T-cell (primary cell): Measurements from ENCODE around the gene PAMR1. TPM values are rescaled to one million over a fixed set of nuclear protein-coding genes. Genes with fewer than 3 reads are reported as not detected.
"Not testable (repeated sequence)": the region's sequence is repeated elsewhere in the genome, so short reads cannot be mapped to it uniquely, and the experiment has no call there.

Experiments
- ATAC-seq, 4 experiments: fragments of 200-7000 bp in 3 of 4; fragments of 150-1000 bp in 1 of 4; cut with Tn5 transposase; replicated peaks in 1 of 4; 1 replicate in 3 of 4; 2 replicates in 1 of 4; pipeline ENCODE4 v1.10.0; 2021; ENCODE audit warnings: moderate library complexity in 3 of 4, mild to moderate bottlenecking in 2 of 4, moderate number of reproducible peaks in 1 of 4
- CTCF ChIA-PET, 2 donors: fragments of 300-600 bp; sonication (Branson Sonifier 250); formaldehyde crosslinking; loops; one replicate each; lab custom pipeline; 2022; ENCODE audit warnings: antibody characterized with exemption in 2 of 2; lab: Charles Lee
- POLR2A ChIA-PET, 2 donors: fragments of 300-600 bp; sonication (Branson Sonifier 250); formaldehyde crosslinking; loops; one replicate each; lab custom pipeline; 2022; ENCODE audit warnings: antibody characterized with exemption in 2 of 2; lab: Charles Lee
- DNase-seq, 35 experiments: peaks; one replicate each; pipeline versions ENCODE4 v3.0.0 to v3.0.0-alpha.2; 2013 to 2023
- H3K27ac ChIP-seq: one replicate; pipeline ENCODE4 v1.5.1; 2013; ENCODE audit warnings: low read length
- H3K27me3 ChIP-seq, 2 experiments: replicated peaks in 1 of 2; 1 replicate in 1 of 2; 2 replicates in 1 of 2; pipeline versions ENCODE4 v1.6.1 to v1.7.0; 2013; ENCODE audit warnings: low read length in 1 of 2, mixed read lengths in 1 of 2; ENCODE audit not compliant: control insufficient read depth in 2 of 2, insufficient read depth in 2 of 2; ENCODE audit errors: extremely low read depth in 1 of 2
- H3K36me3 ChIP-seq, 2 donors: 1 replicate in 1 of 2; 2 replicates in 1 of 2; pipeline versions ENCODE4 v1.6.1 to v1.7.0; 2013; ENCODE audit warnings: low read length in 1 of 2; ENCODE audit not compliant: control insufficient read depth in 2 of 2, insufficient read depth in 1 of 2; ENCODE audit errors: extremely low read depth in 1 of 2
- H3K4me1 ChIP-seq, 2 experiments: 1 replicate in 1 of 2; 2 replicates in 1 of 2; pipeline versions ENCODE4 v1.6.1 to v1.7.0; 2013; ENCODE audit warnings: low read length in 2 of 2, mixed read lengths in 1 of 2; ENCODE audit not compliant: insufficient read depth in 2 of 2, control insufficient read depth in 1 of 2; ENCODE audit errors: extremely low read depth in 1 of 2
- H3K4me3 ChIP-seq, 2 donors: 1 replicate in 1 of 2; 2 replicates in 1 of 2; pipeline versions ENCODE4 v1.5.1 to v1.7.0; 2013; ENCODE audit warnings: mild to moderate bottlenecking in 2 of 2, low read length in 1 of 2, moderate library complexity in 1 of 2; ENCODE audit not compliant: control insufficient read depth in 1 of 2; ENCODE audit errors: extremely low read depth in 1 of 2
- H3K9me3 ChIP-seq: 2 replicates; pipeline ENCODE4 v1.7.0; 2013
- H3K27ac Mint-ChIP-seq, 2 donors: one replicate each; pipeline ENCODE4 v1.8.0; 2020 to 2021; ENCODE audit warnings: mild to moderate bottlenecking in 2 of 2, mixed read lengths in 2 of 2
- H3K27me3 Mint-ChIP-seq, 2 donors: one replicate each; pipeline ENCODE4 v1.8.0; 2021 to 2022; ENCODE audit warnings: mixed read lengths in 2 of 2
- H3K36me3 Mint-ChIP-seq: one replicate; pipeline ENCODE4 v1.8.0; 2021; ENCODE audit warnings: mixed read lengths
- H3K4me1 Mint-ChIP-seq, 3 donors: one replicate each; pipeline ENCODE4 v1.8.0; 2020 to 2022; ENCODE audit warnings: mixed read lengths in 3 of 3, mild to moderate bottlenecking in 1 of 3
- H3K4me3 Mint-ChIP-seq, 3 donors: one replicate each; pipeline ENCODE4 v1.8.0; 2020 to 2022; ENCODE audit warnings: mild to moderate bottlenecking in 3 of 3, mixed read lengths in 3 of 3, moderate library complexity in 3 of 3
- H3K9me3 Mint-ChIP-seq, 3 donors: one replicate each; pipeline ENCODE4 v1.8.0; 2020 to 2022; ENCODE audit warnings: mixed read lengths in 3 of 3
- WGBS: methylation state at CpG from one replicate; pipeline ENCODE4 v1.1.5; 2013; ENCODE audit warnings: missing lambda C conversion rate; ENCODE audit not compliant: insufficient coverage; 5-methylcytosine and 5-hydroxymethylcytosine counted together
- total RNA-seq, 35 experiments: library from RNA in 6 of 35; stranded (reverse) in 6 of 35; fragments of 120-200 nt in 1 of 35; gene quantifications; one replicate each; pipeline versions ENCODE4 v1.2.1 to v1.2.4 and lab custom pipeline; 2013 to 2026

PAMR1 gene
- total RNA-seq, 5 donors from 2014 or later (not counting 1 experiment from before 2014, with no cell fraction given): 0.20 TPM; not detected in 4

DNA sequence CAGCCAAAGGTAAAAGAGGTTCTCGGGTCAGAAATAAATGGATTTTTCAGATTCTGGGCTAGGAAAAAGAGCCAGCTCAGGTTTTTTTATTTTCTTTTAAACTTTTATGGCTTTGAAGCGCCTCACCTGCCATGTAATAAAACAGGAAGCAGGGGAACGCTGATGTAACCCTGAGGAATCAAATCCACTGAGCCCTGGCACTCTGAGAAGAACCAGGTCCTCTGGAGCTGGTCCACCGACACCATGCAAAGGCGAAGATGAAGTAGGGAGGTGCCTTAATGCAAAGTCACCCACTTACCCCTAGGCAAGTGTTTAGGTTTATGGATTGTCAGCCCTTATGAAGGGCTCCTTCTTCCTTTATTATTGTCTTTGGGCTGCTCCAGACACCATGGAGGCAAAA is 1.6 kb downstream of the PAMR1 start:
- H3K27me3 ChIP-seq: peaks cover 20 to 22% of the 10 kb centered on the region in 2 experiments
- no peak for ATAC-seq
- ChIA-PET POLR2A (no interaction called here), CTCF (no interaction called here)
- peaks cover 0 to 4% (median 1%) of the 10 kb centered on the region in 3 donors for H3K4me1 Mint-ChIP-seq
- H3K4me3 ChIP-seq: no peak overlapping the region
- H3K27me3 Mint-ChIP-seq: peaks cover 64 to 82% of the 10 kb centered on the region in 2 donors
- no peaks in the 10 kb centered on the region for H3K36me3 ChIP-seq
- no peaks in the 10 kb centered on the region for H3K9me3 ChIP-seq
- no peaks in the 10 kb centered on the region for H3K4me1 ChIP-seq
- 73% methylated on average over 2 of the region's 5 CpGs for WGBS
- DNase-seq: no peak
- no peaks in the 10 kb centered on the region for H3K9me3 Mint-ChIP-seq
- H3K36me3 Mint-ChIP-seq: no peaks in the 10 kb centered on the region
- no peak overlapping the region for H3K27ac ChIP-seq
- no peak overlapping the region for H3K4me3 Mint-ChIP-seq
- no peak overlapping the region for H3K27ac Mint-ChIP-seq

DNA sequence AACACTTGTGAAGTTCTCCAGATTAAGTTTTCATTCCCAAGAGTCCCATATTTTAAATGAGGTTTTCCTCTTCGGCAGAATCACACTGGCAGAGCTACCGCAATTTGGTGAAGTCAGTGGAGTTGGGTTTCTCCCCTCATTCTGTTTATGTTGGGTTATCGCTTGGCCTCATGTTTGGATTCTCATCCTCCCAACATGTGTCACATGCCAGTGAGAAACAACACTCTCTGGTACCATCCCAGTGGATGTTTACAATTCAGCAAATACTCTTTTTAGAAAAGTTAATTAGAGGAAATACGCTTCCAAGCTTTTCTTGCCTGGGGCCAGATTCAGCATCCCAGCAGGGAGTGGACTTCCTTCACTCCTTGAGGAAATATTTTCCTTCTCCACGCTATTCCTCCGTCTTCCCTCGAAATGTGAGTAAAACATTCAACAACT is 2.1 kb downstream of the PAMR1 start:
- H3K36me3 Mint-ChIP-seq: no peaks in the 10 kb centered on the region
- POLR2A ChIA-PET: no interaction called here
- no peaks in the 10 kb centered on the region for H3K9me3 ChIP-seq
- 60% methylated on average over 1 of the region's 7 CpGs for WGBS
- peaks cover 0 to 4% (median 1%) of the 10 kb centered on the region in 3 donors for H3K4me1 Mint-ChIP-seq
- ATAC-seq (no peak), DNase-seq (no peak)
- H3K9me3 Mint-ChIP-seq: no peaks in the 10 kb centered on the region
- H3K4me3 ChIP-seq: no peak overlapping the region
- H3K36me3 ChIP-seq: no peaks in the 10 kb centered on the region
- peaks cover 21 to 22% of the 10 kb centered on the region in 2 experiments for H3K27me3 ChIP-seq
- peaks cover 62 to 83% of the 10 kb centered on the region in 2 donors for H3K27me3 Mint-ChIP-seq
- no peak overlapping the region for H3K27ac ChIP-seq
- CTCF ChIA-PET: no interaction called here
- H3K27ac Mint-ChIP-seq: no peak overlapping the region
- no peaks in the 10 kb centered on the region for H3K4me1 ChIP-seq
- no peak overlapping the region for H3K4me3 Mint-ChIP-seq

DNA sequence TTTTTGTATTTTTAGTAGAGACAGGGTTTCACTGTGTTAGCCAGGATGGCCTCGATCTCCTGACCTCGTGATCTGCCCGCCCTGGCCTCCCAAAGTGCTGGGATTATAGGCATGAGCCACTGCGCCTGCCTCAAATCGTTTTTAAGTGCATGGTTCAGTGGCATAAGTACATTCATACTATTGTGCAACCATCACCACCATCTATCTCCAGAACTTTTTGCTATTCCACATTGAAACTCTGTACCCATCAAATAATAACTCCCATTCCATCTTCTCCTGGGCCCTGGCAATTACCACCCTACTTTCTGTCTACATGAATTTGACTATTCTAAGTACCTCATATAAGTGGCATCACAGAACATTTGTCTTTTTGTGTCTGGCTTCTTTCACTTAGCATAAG is 3.3 kb downstream of the PAMR1 start:
- 84% methylated on average over 4 of the region's 5 CpGs for WGBS
- H3K4me1 Mint-ChIP-seq, H3K4me1 ChIP-seq, H3K27ac ChIP-seq, H3K4me3 Mint-ChIP-seq, DNase-seq, POLR2A ChIA-PET, H3K27ac Mint-ChIP-seq, H3K9me3 Mint-ChIP-seq, H3K36me3 Mint-ChIP-seq, CTCF ChIA-PET, ATAC-seq, H3K36me3 ChIP-seq, H3K4me3 ChIP-seq, H3K9me3 ChIP-seq: not testable (repeated sequence)
- H3K27me3 Mint-ChIP-seq: peaks cover 59 to 79% of the 10 kb centered on the region in 2 donors
- peaks cover 19 to 22% of the 10 kb centered on the region in 2 experiments for H3K27me3 ChIP-seq

DNA sequence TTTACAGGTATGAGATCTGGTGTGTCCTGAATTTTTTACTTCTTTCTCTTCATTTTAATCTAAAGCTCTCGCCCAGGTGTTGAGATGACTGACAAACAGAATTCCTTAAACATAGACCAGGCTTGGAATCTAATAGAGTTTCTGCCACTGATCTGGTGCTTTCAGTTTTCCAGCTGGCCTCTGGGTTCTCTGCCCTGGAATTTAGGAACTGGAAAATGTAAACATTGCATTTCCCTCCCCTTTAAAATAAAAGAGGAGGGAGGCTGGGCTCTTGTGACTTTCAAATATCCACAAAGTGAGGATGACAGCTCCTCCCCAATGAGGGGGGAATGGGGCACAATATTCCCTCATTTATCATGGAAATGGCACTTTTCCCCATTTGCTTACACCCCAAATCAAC is 5.0 kb downstream of the PAMR1 start:
- H3K36me3 ChIP-seq: no peaks in the 10 kb centered on the region
- H3K4me1 ChIP-seq: no peaks in the 10 kb centered on the region
- no CpG with 5 or more reads among the region's 1 CpG for WGBS
- no peak overlapping the region for H3K27ac ChIP-seq
- POLR2A ChIA-PET: no interaction called here
- Mint-ChIP-seq H3K27ac (no peak overlapping the region), H3K36me3 (no peaks in the 10 kb centered on the region), H3K27me3 (peaks cover 50 to 83% of the 10 kb centered on the region in 2 donors), H3K4me3 (no peak overlapping the region), H3K9me3 (no peaks in the 10 kb centered on the region), H3K4me1 (peaks cover 0 to 1% (median 0%) of the 10 kb centered on the region in 3 donors)
- CTCF ChIA-PET: no interaction called here
- H3K4me3 ChIP-seq: no peak overlapping the region
- DNase-seq (no peak), ATAC-seq (no peak)
- H3K27me3 ChIP-seq: peaks cover 13 to 19% of the 10 kb centered on the region in 2 experiments
- H3K9me3 ChIP-seq: no peaks in the 10 kb centered on the region

DNA sequence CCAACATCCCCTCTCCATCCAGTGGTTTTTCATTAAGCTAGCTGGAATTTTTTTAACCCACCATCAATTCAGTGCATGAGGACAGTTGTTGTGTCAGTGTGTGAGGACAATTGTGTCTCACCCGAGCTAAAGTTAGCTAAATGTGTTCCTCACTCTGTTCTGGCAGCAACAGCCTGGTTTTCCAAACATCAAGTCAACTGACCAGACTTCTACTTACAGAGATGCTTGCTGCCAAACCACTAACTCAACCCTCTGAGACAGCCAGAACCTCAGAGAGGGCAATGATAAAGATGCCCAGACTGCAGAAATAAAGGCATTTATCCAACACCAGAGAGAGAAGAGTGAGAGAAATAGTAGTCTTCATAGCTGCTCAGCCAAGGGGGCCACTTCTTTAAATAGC is 6.7 kb downstream of the PAMR1 start:
- CTCF ChIA-PET: no interaction called here
- POLR2A ChIA-PET: no interaction called here
- ATAC-seq: no peak
- Histone ChIP-seq H3K4me3 (no peak overlapping the region), H3K36me3 (no peaks in the 10 kb centered on the region), H3K27me3 (peaks cover 6 to 11% of the 10 kb centered on the region in 2 experiments), H3K27ac (no peak overlapping the region), H3K9me3 (no peaks in the 10 kb centered on the region), H3K4me1 (no peaks in the 10 kb centered on the region)
- no peak for DNase-seq
- H3K36me3 Mint-ChIP-seq: no peaks in the 10 kb centered on the region
- WGBS: no CpG with 5 or more reads among the region's 1 CpG
- peaks cover 45 to 73% of the 10 kb centered on the region in 2 donors for H3K27me3 Mint-ChIP-seq
- no peak overlapping the region for H3K27ac Mint-ChIP-seq
- H3K9me3 Mint-ChIP-seq: no peaks in the 10 kb centered on the region
- H3K4me3 Mint-ChIP-seq: no peak overlapping the region
- no peaks in the 10 kb centered on the region for H3K4me1 Mint-ChIP-seq

DNA sequence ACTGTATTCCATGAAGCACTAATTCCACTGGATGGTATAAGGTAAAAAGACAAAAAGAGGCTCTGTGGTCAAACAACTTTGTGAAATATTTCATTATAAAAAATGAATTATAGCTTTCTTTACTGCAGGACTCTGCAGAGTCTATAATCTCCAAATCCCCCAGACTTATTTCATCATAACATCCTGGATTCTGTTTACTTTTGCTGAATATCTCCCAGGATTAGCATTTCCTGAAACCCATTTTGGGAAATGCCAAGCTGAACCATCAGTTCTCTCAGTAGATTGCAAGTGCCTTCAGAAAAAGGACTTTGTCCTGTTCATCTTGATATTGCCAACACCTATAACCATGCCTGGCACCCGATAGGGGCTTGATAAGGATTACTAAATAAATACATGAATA is 7.9 kb downstream of the PAMR1 start:
- CTCF ChIA-PET: interaction anchor here in 1 of 2 donors (0.7 kb wide), 1 partner anchor 15 kb away, joined by 4 read pairs; no protein-coding TSS in a partner anchor
- no peak overlapping the region for H3K4me3 Mint-ChIP-seq
- no peaks in the 10 kb centered on the region for H3K36me3 Mint-ChIP-seq
- no peak overlapping the region for H3K27ac ChIP-seq
- H3K4me1 ChIP-seq: no peaks in the 10 kb centered on the region
- H3K4me1 Mint-ChIP-seq: no peaks in the 10 kb centered on the region
- ATAC-seq (no peak), DNase-seq (no peak)
- no peaks in the 10 kb centered on the region for H3K9me3 ChIP-seq
- H3K9me3 Mint-ChIP-seq: no peaks in the 10 kb centered on the region
- WGBS: no CpG with 5 or more reads among the region's 1 CpG
- H3K27me3 ChIP-seq: peaks cover 4 to 9% of the 10 kb centered on the region in 2 experiments
- POLR2A ChIA-PET: no interaction called here
- peaks cover 37 to 66% of the 10 kb centered on the region in 2 donors for H3K27me3 Mint-ChIP-seq
- no peak overlapping the region for H3K27ac Mint-ChIP-seq
- no peaks in the 10 kb centered on the region for H3K36me3 ChIP-seq
- H3K4me3 ChIP-seq: no peak overlapping the region

DNA sequence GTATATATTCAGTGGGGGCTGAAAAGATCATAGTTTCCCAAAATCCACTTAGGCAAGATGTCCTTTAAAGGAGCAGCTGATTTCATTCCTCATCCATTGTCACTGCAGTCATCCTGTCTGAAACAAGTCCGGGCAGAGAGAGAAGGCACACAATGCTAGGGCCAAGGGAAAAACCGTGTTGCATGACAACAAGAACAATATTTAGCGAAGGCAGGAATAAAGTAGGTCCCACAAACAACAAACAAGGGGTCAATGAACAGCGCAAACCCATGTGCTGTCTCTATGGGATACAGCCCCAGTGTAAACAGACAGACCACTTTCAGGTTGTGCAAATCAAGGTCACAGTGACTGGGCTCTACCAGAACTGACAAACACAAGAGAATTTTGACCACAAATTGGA is 9.0 kb downstream of the PAMR1 start:
- Mint-ChIP-seq H3K4me1 (no peaks in the 10 kb centered on the region), H3K9me3 (no peaks in the 10 kb centered on the region), H3K27me3 (peaks cover 40 to 66% of the 10 kb centered on the region in 2 donors), H3K4me3 (no peak overlapping the region), H3K27ac (no peak overlapping the region), H3K36me3 (no peaks in the 10 kb centered on the region)
- Histone ChIP-seq H3K36me3 (no peaks in the 10 kb centered on the region), H3K9me3 (no peaks in the 10 kb centered on the region), H3K4me3 (no peak overlapping the region), H3K27me3 (peaks cover 4 to 12% of the 10 kb centered on the region in 2 experiments), H3K4me1 (no peaks in the 10 kb centered on the region), H3K27ac (no peak overlapping the region)
- ChIA-PET CTCF (no interaction called here), POLR2A (no interaction called here)
- ATAC-seq (no peak), DNase-seq (no peak)
- WGBS: 63% methylated on average over 4 of the region's 4 CpGs
